ENCODE results near the gene SCN4A. TPM values are rescaled to one million over a fixed set of nuclear protein-coding genes. Genes with fewer than 3 reads are reported as not detected.

The SCN4A gene
- polyA plus RNA-seq, 2 of the 4 experiments (the other 2 are of a cell fraction), result 0.03 to 0.06 TPM

- Histone ChIP-seq H3K27ac (no peak overlapping the region), H3K4me3 (no peak overlapping the region), H3K4me2 (no peak overlapping the region), H3K9me3 (no peaks in the 10 kb centered on the region), H3K4me1 (no peaks in the 10 kb centered on the region)
- WGBS (ENCODE audit: missing lambda C conversion rate), result 57% methylated on average over 9 of the region's 9 CpGs
- ChIA-PET POLR2A (no interaction called here), CTCF (interaction anchor here (1.5 to 5.1 kb wide), 4 partner anchors 11 to 81 kb away, joined by 6 to 90 read pairs (median 8); partner anchors contain the start of genes CD79B and GH1)
- DNase-seq (ENCODE audit: low read depth in 1 of 2, low spot score in 1 of 2) (no peak), ATAC-seq (no peak), FAIRE-seq (no peak)
- no peak for TF ChIP-seq MYC (IDR thresholded peaks at IDR 0.05; ENCODE audit: borderline replicate concordance, low read length)
- no peak for TF ChIP-seq GATA3 (IDR thresholded peaks at IDR 0.05; ENCODE audit: borderline replicate concordance)
Observed at GRCh38 chr17:63943745-63944144, 29.0 kb downstream of the SCN4A start.

- ChIA-PET POLR2A (no interaction called here), CTCF (interaction anchor here (0.8 to 3.8 kb wide), 11 partner anchors 9 to 83 kb away, joined by 3 to 24 read pairs (median 5); partner anchors contain the start of genes CD79B, CSHL1 and GH1)
- no peak overlapping the region for H3K4me2 ChIP-seq
- no peak for DNase-seq (ENCODE audit: low read depth in 1 of 2, low spot score in 1 of 2)
- no peak for FAIRE-seq
- no peaks in the 10 kb centered on the region for H3K9me3 ChIP-seq
- no peak overlapping the region for H3K27ac ChIP-seq
- WGBS (ENCODE audit: missing lambda C conversion rate), result 77% methylated on average over 21 of the region's 21 CpGs
- no peaks in the 10 kb centered on the region for H3K4me1 ChIP-seq
- H3K4me3 ChIP-seq, result no peak overlapping the region
- TF ChIP-seq MAFK (IDR thresholded peaks at IDR 0.05; ENCODE audit: partially characterized antibody), result peak; percentile 43
- peak; percentile 56; the same call in 1 of the 2 replicates for TF ChIP-seq NFE2L2 (conservative IDR thresholded peaks at IDR 0.05; ENCODE audit: low read length)
- no peak for TF ChIP-seq RARB (CRISPR knock-in tag; IDR thresholded peaks at IDR 0.05)
- no peak for TF ChIP-seq RFX5 (IDR thresholded peaks at IDR 0.05)
- TF ChIP-seq HOXB13 (CRISPR knock-in tag; IDR thresholded peaks at IDR 0.05; ENCODE audit: low read depth), result no peak
- TF ChIP-seq USF2 (IDR thresholded peaks at IDR 0.05), result no peak
- no peak for TF ChIP-seq RCOR1 (IDR thresholded peaks at IDR 0.05; ENCODE audit: low read depth, low read length)
- 0 out of 2 replicates have a peak, but pooled peaks have one; percentile 14 for TF ChIP-seq POLR2A (IDR thresholded peaks at IDR 0.05; ENCODE audit: low read length)
- ATAC-seq, result no peak
Observed at GRCh38 chr17:63942309-63942985, 30.3 kb downstream of the SCN4A start.

- Histone ChIP-seq H3K9me3 (no peaks in the 10 kb centered on the region), H3K4me2 (no peak overlapping the region), H3K4me3 (no peak overlapping the region), H3K4me1 (no peaks in the 10 kb centered on the region), H3K27ac (no peak overlapping the region)
- WGBS (ENCODE audit: missing lambda C conversion rate), result 66% methylated on average over 23 of the region's 23 CpGs
- POLR2A ChIA-PET, result no interaction called here
- no peak for FAIRE-seq
- CTCF ChIA-PET, result interaction anchor here (0.8 to 3.8 kb wide), 11 partner anchors 9 to 83 kb away, joined by 3 to 24 read pairs (median 5); partner anchors contain the start of genes CD79B, CSHL1 and GH1
- no peak for DNase-seq (ENCODE audit: low read depth in 1 of 2, low spot score in 1 of 2)
- TF ChIP-seq NPAS2 (CRISPR knock-in tag; IDR thresholded peaks at IDR 0.05; ENCODE audit: borderline replicate concordance) (no peak), JUNB (IDR thresholded peaks at IDR 0.05) (no peak), NR3C1 (IDR thresholded peaks at IDR 0.05) (no peak), CHD2 (IDR thresholded peaks at IDR 0.05; ENCODE audit: low read length, partially characterized antibody) (no peak)
- ATAC-seq, result no peak
Observed at GRCh38 chr17:63941751-63942150, 31.0 kb downstream of the SCN4A start.

- ATAC-seq (no peak), DNase-seq (ENCODE audit: low read depth in 1 of 2, low spot score in 1 of 2) (no peak), FAIRE-seq (no peak)
- H3K27ac ChIP-seq, result no peak overlapping the region
- ChIA-PET POLR2A (no interaction called here), CTCF (interaction anchor here (0.9 to 3.8 kb wide), 8 partner anchors 10 to 49 kb away, joined by 3 to 24 read pairs (median 4); partner anchors contain the start of genes CSHL1 and GH1)
- no peak overlapping the region for H3K4me3 ChIP-seq
- no peaks in the 10 kb centered on the region for H3K4me1 ChIP-seq
- 66% methylated on average over 12 of the region's 12 CpGs for WGBS (ENCODE audit: missing lambda C conversion rate)
- TF ChIP-seq ZSCAN20 (CRISPR knock-in tag; IDR thresholded peaks at IDR 0.05) (no peak), ELK1 (IDR thresholded peaks at IDR 0.05; ENCODE audit: low read depth, low read length) (no peak), KDM5A (IDR thresholded peaks at IDR 0.05) (no peak), JUN (IDR thresholded peaks at IDR 0.05) (no peak), JUNB (IDR thresholded peaks at IDR 0.05) (no peak), MYC (IDR thresholded peaks at IDR 0.05; ENCODE audit: borderline replicate concordance, low read length) (no peak), USF2 (IDR thresholded peaks at IDR 0.05) (no peak), HOXA7 (CRISPR knock-in tag; IDR thresholded peaks at IDR 0.05) (no peak), CBX2 (IDR thresholded peaks at IDR 0.05; ENCODE audit: borderline replicate concordance, low read depth) (no peak), BHLHE40 (IDR thresholded peaks at IDR 0.05; ENCODE audit: low read depth, low read length) (no peak), SREBF2 (IDR thresholded peaks at IDR 0.05) (no peak), CBX8 (IDR thresholded peaks at IDR 0.05) (no peak), NR3C1 (IDR thresholded peaks at IDR 0.05) (no peak), CHD2 (IDR thresholded peaks at IDR 0.05; ENCODE audit: low read length, partially characterized antibody) (no peak), HOXB13 (CRISPR knock-in tag; IDR thresholded peaks at IDR 0.05; ENCODE audit: low read depth) (no peak), FOSB (CRISPR knock-in tag; IDR thresholded peaks at IDR 0.05) (no peak), EHF (CRISPR knock-in tag; IDR thresholded peaks at IDR 0.05) (no peak), ESRRA (IDR thresholded peaks at IDR 0.05; ENCODE audit: borderline replicate concordance, low read length) (no peak)
- no peaks in the 10 kb centered on the region for H3K9me3 ChIP-seq
- H3K4me2 ChIP-seq, result no peak overlapping the region
Observed at GRCh38 chr17:63941162-63941561, 31.6 kb downstream of the SCN4A start.
